MG63 (cell line): ENCODE results near the gene MMP14. TPM values are rescaled to one million over a fixed set of nuclear protein-coding genes. Genes with fewer than 3 reads are reported as not detected.
A peak's percentile ranks its signal among the peaks of the same experiment; 100 is the strongest.
"Not testable (repeated sequence)": the region's sequence is repeated elsewhere in the genome, so short reads cannot be mapped to it uniquely, and the experiment has no call there.

Experiments used
- DNase-seq: peaks from one replicate; pipeline ENCODE4 v3.0.0-alpha.2; 2020
- H3K27me3 ChIP-seq: fragments of 250-450 bp; sonication (Bioruptor Pico); 2 replicates; pipeline ENCODE4 v1.5.1; 2020; ENCODE audit warnings: mild to moderate bottlenecking, moderate library complexity
- H3K36me3 ChIP-seq: fragments of 250-450 bp; sonication (Bioruptor Pico); 2 replicates; pipeline ENCODE4 v1.5.1; 2020; ENCODE audit warnings: mild to moderate bottlenecking, moderate library complexity
- H3K4me3 ChIP-seq: fragments of 250-450 bp; sonication (Bioruptor Pico); 2 replicates; pipeline ENCODE4 v1.5.1; 2020; ENCODE audit warnings: mild to moderate bottlenecking, moderate library complexity
- H3K9me3 ChIP-seq: fragments of 250-450 bp; sonication (Bioruptor Pico); 2 replicates; pipeline ENCODE4 v1.5.1; 2020; ENCODE audit warnings: mild to moderate bottlenecking, moderate library complexity
- total RNA-seq: library from RNA; depleted of rRNA; stranded (reverse); fragments of >200 nt; shearing (Covaris generic); gene quantifications from 2 replicates; pipeline ENCODE4 v1.2.3, GENCODE V29; 2014; ENCODE audit warnings: low replicate concordance

MMP14 gene
- total RNA-seq, 1 experiment from 2014 or later = 124 TPM

GRCh38 chr14:22847661-22848341, 11.4 kb downstream of the MMP14 start:
- peaks cover 13% of the 10 kb centered on the region for H3K36me3 ChIP-seq
- no peaks in the 10 kb centered on the region for H3K27me3 ChIP-seq
- H3K4me3 ChIP-seq = no peak overlapping the region
- peak; percentile 20 for DNase-seq
- H3K9me3 ChIP-seq = no peaks in the 10 kb centered on the region

DNA sequence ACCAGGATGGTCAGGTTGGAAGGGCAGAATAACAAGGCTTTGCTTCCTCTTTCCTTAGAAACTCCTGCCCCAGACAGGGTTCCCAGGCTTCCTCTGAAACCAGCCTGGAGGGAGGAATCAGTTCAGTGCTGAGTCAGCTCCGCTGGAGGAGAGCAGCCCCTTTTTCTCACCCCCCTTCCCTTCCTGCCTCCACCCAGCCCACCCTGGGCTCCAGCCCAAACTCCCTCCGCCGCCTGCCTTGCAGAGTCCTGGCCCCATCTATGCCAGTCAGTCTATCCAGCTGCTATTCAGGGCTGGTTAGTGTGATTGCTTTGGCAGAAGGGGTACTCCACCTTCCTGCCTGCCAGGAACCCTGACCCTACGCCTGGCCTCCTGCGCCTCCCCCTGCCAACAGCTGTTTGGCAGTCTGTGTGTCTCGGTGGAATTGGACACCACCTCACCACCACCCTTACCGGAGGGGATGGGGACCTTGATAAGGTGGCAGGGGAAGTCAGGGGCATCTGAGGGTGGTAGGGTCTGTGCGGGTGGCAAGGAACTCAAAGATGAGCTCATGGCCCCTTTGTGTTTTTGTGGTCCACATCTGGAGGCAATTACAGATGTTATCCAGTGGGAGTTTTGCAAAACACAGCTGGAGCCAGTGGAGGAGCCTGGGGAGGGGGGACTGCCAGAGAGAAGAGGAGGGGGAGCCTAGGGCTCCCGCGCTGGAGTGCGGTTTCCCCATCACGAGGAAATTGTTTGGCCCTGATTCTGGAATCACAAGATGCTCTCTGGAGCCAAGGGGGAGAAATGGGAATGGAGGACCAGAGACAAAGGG, 12.2 kb downstream of the MMP14 start:
- Histone ChIP-seq H3K9me3 (no peaks in the 10 kb centered on the region), H3K4me3 (no peak overlapping the region), H3K36me3 (peaks cover 12% of the 10 kb centered on the region), H3K27me3 (no peaks in the 10 kb centered on the region)
- DNase-seq = peak; percentile 96

- no peaks in the 10 kb centered on the region for H3K9me3 ChIP-seq
- H3K4me3 ChIP-seq = no peak overlapping the region
- peak; percentile 86 for DNase-seq
- peaks cover 9% of the 10 kb centered on the region for H3K36me3 ChIP-seq
- no peaks in the 10 kb centered on the region for H3K27me3 ChIP-seq
These were observed 12.9 kb downstream of the MMP14 start for GRCh38 chr14:22849212-22849819.

DNA sequence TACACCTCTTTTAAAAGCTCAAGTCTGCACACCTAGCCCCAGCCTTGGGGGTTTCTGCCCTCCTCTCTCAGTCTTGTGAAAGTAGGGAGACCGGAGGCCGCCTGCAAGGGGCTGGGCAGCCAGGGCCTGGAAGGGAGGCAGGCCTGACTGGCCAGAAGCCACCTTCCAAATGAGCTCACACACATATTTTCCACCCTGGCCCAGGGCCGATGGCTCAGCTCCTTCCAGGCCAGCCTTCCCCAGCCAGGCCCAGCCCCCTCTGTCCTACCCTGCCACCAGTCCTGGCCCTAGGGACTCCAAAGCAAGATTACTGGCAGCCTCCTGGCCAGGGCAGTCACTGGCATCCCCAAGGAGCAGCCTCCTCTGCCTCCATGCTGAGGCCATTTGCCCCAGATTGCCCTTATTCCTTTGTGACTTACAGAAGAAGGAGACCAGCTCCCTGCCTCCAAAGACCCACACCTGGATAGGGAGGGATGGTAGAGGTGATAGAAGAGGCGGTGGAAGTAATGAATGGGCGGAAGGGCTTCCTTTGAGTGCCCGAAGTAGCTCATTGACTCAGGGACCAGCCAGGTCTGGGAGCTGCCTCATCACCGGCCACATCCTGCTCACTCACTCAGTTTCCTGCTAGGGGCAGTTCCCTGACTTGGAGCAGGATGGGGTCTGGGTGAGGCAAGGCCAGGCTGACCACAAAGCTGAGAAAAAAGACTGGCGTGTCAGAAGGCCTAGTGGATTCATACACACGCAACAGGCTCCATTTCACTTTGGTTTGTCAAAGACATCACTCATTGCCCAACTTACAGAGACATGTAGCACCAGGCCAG, 14.8 kb downstream of the MMP14 start:
- Histone ChIP-seq H3K27me3 (no peaks in the 10 kb centered on the region), H3K4me3 (no peak overlapping the region), H3K36me3 (peaks cover 5% of the 10 kb centered on the region), H3K9me3 (no peaks in the 10 kb centered on the region)
- DNase-seq = peak; percentile 94

- H3K36me3 ChIP-seq, H3K9me3 ChIP-seq, H3K4me3 ChIP-seq, DNase-seq, H3K27me3 ChIP-seq: not testable (repeated sequence)
These were observed 15.8 kb downstream of the MMP14 start for GRCh38 chr14:22852178-22852577.

DNA sequence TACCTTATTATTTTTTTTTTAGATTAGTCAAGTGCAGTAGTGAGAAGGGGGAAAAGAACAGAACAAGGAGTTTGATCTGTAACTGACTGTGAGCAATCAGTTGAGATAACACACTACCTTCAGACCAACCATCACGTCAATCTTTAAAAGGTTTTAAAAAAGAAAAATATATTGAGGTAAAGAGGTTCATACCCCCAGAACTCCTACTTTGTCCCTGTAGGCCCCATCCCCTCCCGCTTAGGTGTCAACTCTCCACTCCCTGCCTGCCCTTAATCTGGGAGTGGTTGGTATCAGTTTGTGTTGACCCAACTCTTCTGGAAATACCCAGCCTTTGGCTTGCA, 16.2 kb downstream of the MMP14 start:
- no peak for DNase-seq
- Histone ChIP-seq H3K36me3 (no peaks in the 10 kb centered on the region), H3K4me3 (no peak overlapping the region), H3K27me3 (no peaks in the 10 kb centered on the region), H3K9me3 (no peaks in the 10 kb centered on the region)

- Histone ChIP-seq H3K9me3 (no peaks in the 10 kb centered on the region), H3K36me3 (no peaks in the 10 kb centered on the region), H3K4me3 (peak overlapping the region; percentile 28; the same call in 1 of the 2 replicates), H3K27me3 (no peaks in the 10 kb centered on the region)
- peak; percentile 75 for DNase-seq
These were observed 16.8 kb downstream of the MMP14 start for GRCh38 chr14:22852940-22853767.

DNA sequence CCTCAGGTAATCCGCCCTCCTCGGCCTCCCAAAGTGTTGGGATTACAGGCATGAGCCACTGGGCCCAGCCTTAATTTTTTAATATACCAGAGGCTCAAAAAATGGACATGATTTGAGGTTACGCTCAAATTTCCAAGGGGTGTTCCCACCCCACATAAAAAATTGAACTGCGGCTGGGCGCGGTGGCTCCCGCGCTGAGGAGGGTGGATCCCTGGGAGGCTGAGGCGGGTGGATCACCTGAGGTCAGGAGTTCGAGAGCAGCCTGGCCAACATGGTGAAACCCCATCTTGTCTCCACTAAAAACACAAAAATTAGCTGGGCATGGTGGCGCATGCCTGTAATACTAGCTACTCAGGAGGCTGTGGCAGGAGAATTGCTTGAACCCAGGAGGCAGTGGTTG, 17.9 kb downstream of the MMP14 start:
- not testable (repeated sequence) for DNase-seq, H3K4me3 ChIP-seq, H3K9me3 ChIP-seq, H3K27me3 ChIP-seq, H3K36me3 ChIP-seq

GRCh38 chr14:22854963-22855724, 18.8 kb downstream of the MMP14 start:
- no peak for DNase-seq
- no peaks in the 10 kb centered on the region for H3K9me3 ChIP-seq
- H3K4me3 ChIP-seq = no peak overlapping the region
- no peaks in the 10 kb centered on the region for H3K27me3 ChIP-seq
- H3K36me3 ChIP-seq = no peaks in the 10 kb centered on the region

- DNase-seq = no peak
- H3K27me3 ChIP-seq = no peaks in the 10 kb centered on the region
- no peak overlapping the region for H3K4me3 ChIP-seq
- H3K36me3 ChIP-seq = no peaks in the 10 kb centered on the region
- H3K9me3 ChIP-seq = no peaks in the 10 kb centered on the region
These were observed 20.0 kb downstream of the MMP14 start for GRCh38 chr14:22856428-22856827.

DNA sequence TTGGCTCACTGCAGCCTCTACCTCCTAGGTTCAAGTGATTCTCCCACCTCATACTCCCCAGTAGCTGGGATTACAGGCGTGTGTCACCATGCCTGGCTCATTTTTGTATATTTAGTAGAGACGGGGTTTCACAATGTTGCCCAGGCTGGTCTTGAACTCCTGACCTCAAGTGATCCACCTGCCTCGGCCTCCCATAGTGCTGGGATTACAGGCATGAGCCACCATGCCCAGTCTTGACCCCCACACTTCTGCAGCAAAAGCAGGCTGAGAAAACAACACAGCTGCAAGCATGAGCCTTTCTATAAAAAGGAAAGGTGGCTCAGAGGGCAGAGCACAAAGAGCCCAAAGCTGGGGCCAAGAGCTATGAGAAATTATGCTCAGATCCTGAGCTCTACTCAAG, 24.0 kb downstream of the MMP14 start:
- not testable (repeated sequence) for DNase-seq, H3K36me3 ChIP-seq, H3K27me3 ChIP-seq, H3K4me3 ChIP-seq, H3K9me3 ChIP-seq

- DNase-seq = no peak
- H3K36me3 ChIP-seq = no peaks in the 10 kb centered on the region
- H3K27me3 ChIP-seq = no peaks in the 10 kb centered on the region
- no peaks in the 10 kb centered on the region for H3K9me3 ChIP-seq
- no peak overlapping the region for H3K4me3 ChIP-seq
These were observed 25.3 kb downstream of the MMP14 start for GRCh38 chr14:22861651-22862050.

DNA sequence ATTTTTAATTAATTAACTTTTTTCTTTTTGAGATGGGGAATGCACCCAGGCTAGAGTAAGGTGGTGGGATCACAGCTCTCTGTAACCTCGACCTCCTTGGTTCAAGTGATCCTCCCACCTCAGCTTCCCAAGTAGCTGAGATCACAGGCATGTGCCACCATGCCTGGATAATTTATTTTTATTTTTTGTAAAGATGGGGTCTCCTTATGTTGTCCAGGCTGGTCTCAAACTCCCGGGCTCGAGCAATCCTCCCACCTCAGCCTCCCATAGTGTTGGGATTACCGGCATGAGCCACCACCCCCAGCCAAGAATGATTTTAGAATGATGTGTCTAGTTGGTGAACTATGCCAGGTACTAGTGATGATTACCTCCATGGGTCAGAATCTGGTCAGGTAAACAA, 28.6 kb downstream of the MMP14 start:
- no peaks in the 10 kb centered on the region for H3K36me3 ChIP-seq
- no peak for DNase-seq

DNA sequence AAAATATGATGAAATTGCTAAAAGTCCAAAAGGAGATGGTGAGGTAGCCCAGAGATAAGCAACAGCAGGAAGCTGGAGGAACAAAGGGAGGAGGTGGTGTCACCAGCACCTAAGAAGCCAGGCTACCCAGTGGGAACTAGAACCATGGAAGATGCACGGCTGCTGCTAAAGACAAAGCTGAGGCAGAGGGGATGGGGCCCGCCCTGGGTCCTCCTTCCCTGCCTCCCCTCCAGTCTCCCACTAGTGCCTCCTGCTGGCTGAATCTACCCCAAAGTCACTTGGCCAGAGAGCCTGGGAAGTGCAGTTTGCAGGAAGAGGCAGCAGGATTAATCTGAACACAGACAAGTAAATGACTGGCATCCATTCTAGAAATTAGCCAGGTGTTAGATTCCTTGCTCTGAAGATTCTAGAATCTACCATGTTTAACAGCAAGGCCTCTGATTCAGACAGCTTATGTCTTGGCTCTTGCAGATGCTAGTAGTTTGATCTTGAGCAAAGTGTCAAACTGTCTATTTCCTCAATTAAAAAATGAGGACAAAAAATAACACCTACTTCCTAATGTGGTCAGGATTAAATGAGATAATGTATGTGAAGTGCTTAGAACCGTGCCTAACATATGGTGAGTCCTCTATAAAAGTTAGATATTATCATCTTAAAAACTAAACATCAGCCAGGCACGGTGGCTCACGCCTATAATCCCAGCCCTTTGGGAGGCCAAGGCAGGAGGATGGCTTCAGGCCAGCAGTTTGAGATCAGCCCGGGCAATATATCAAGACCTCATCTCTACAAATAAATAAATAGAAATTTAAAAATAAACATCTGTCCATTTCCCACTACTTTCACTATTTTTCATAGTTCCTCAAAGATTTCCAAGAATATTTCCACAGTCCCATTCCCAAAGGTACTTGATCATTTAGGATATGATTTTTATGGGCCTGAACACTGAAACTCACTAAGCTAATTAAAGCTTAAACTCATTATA, 29.3 kb downstream of the MMP14 start:
- no peaks in the 10 kb centered on the region for H3K9me3 ChIP-seq

More for the DNA sequence above, 28.6 kb downstream of the MMP14 start:
- H3K4me3 ChIP-seq = no peak overlapping the region
- H3K27me3 ChIP-seq = no peaks in the 10 kb centered on the region
- no peaks in the 10 kb centered on the region for H3K9me3 ChIP-seq

More for the DNA sequence above, 29.3 kb downstream of the MMP14 start:
- Histone ChIP-seq H3K4me3 (no peak overlapping the region), H3K27me3 (no peaks in the 10 kb centered on the region), H3K36me3 (no peaks in the 10 kb centered on the region)
- DNase-seq = peak; percentile 46
